MM.1S (cell line): ENCODE measurements around the gene KCND2.

ENCODE experiments used
- EZH2 ChIP-seq: fragments of 300-600 bp; sonication (generic); optimal IDR thresholded peaks from 2 replicates; pipeline ENCODE3; 2017; ENCODE audit warnings: low read depth, mild to moderate bottlenecking, antibody characterized with exemption, low read length, mixed read lengths
- EZH2phosphoT487 ChIP-seq: fragments of 300-600 bp; sonication (generic); IDR thresholded peaks from 2 replicates; pipeline ENCODE4 v1.6.1; 2018; ENCODE audit warnings: antibody characterized with exemption, low read length
- TF ChIP-seq, protein P1 (sequence below): fragments of 300-600 bp; sonication (generic); IDR thresholded peaks from 2 replicates; pipeline ENCODE4 v1.5.1; 2016; ENCODE audit warnings: antibody characterized with exemption, low read length, mixed read lengths

DNA sequence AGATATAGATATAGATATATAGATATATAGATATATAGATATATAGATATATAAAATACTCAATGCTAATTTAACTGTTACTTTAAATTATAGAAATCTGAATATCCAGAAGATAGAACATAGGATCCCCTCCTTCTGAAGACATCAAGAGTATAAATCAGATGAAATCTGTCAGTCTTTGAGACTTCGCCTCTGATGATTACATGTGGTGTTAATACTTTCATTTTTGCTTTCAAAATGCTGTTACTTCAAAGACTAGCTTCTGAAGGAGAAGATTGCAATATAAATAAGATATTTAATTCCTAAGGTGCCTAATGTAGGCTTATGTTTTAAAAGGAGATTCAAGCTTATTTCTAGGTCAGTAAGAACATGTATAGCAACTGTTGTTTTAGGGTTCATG is 404.6 kb downstream of the KCND2 start:
- TF ChIP-seq EZH2 (no peak), EZH2phosphoT487 (no peak)
- TF ChIP-seq, protein P1, sequence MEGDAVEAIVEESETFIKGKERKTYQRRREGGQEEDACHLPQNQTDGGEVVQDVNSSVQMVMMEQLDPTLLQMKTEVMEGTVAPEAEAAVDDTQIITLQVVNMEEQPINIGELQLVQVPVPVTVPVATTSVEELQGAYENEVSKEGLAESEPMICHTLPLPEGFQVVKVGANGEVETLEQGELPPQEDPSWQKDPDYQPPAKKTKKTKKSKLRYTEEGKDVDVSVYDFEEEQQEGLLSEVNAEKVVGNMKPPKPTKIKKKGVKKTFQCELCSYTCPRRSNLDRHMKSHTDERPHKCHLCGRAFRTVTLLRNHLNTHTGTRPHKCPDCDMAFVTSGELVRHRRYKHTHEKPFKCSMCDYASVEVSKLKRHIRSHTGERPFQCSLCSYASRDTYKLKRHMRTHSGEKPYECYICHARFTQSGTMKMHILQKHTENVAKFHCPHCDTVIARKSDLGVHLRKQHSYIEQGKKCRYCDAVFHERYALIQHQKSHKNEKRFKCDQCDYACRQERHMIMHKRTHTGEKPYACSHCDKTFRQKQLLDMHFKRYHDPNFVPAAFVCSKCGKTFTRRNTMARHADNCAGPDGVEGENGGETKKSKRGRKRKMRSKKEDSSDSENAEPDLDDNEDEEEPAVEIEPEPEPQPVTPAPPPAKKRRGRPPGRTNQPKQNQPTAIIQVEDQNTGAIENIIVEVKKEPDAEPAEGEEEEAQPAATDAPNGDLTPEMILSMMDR = no peak
